HG03469 (cell line): ENCODE data around the gene ERC2.

Experiments used
- ATAC-seq: cut with Tn5 transposase; IDR thresholded peaks from one replicate; pipeline ENCODE4 v1.9.1; 2021; ENCODE audit warnings: mild to moderate bottlenecking, moderate library complexity, moderate number of reproducible peaks; ENCODE audit not compliant: unreplicated experiment

Gene ERC2

GRCh38 chr3:55775366-55776154 lies 692.7 kb downstream of the ERC2 start:
- no peak for ATAC-seq

- no peak for ATAC-seq
Observed at GRCh38 chr3:55774856-55775255, 693.4 kb downstream of the ERC2 start.

GRCh38 chr3:55771503-55771902 lies 696.8 kb downstream of the ERC2 start:
- no peak for ATAC-seq

- ATAC-seq = no peak
Observed at GRCh38 chr3:55770077-55770476, 698.2 kb downstream of the ERC2 start.

GRCh38 chr3:55766753-55767152 lies 701.5 kb downstream of the ERC2 start:
- no peak for ATAC-seq

GRCh38 chr3:55765906-55766701 lies 702.2 kb downstream of the ERC2 start:
- ATAC-seq = no peak

GRCh38 chr3:55765398-55765797 lies 702.9 kb downstream of the ERC2 start:
- no peak for ATAC-seq

GRCh38 chr3:55756976-55757375 lies 711.3 kb downstream of the ERC2 start:
- ATAC-seq = no peak

- no peak for ATAC-seq
Observed at GRCh38 chr3:55755516-55756205, 712.6 kb downstream of the ERC2 start.

- no peak for ATAC-seq
Observed at GRCh38 chr3:55752911-55753310, 715.4 kb downstream of the ERC2 start.

- no peak for ATAC-seq
Observed at GRCh38 chr3:55751730-55752129, 716.5 kb downstream of the ERC2 start.

GRCh38 chr3:55750525-55750924 lies 717.7 kb downstream of the ERC2 start:
- no peak for ATAC-seq

GRCh38 chr3:55749036-55749435 lies 719.2 kb downstream of the ERC2 start:
- ATAC-seq = no peak

GRCh38 chr3:55746808-55747413 lies 721.4 kb downstream of the ERC2 start:
- ATAC-seq = no peak

GRCh38 chr3:55742832-55743136 lies 725.5 kb downstream of the ERC2 start:
- no peak for ATAC-seq

- no peak for ATAC-seq
Observed at GRCh38 chr3:55742022-55742831, 726.0 kb downstream of the ERC2 start.

- ATAC-seq = no peak
Observed at GRCh38 chr3:55737186-55737585, 731.1 kb downstream of the ERC2 start.

GRCh38 chr3:55735976-55736375 lies 732.3 kb downstream of the ERC2 start:
- no peak for ATAC-seq

- ATAC-seq = no peak
Observed at GRCh38 chr3:55731741-55732140, 736.5 kb downstream of the ERC2 start.

GRCh38 chr3:55729546-55729945 lies 738.7 kb downstream of the ERC2 start:
- ATAC-seq = no peak
